A549 treated with dexamethasone at 1 μM for 4 hours (cell line): ENCODE data around the gene STMND1. TPM values are rescaled to one million over a fixed set of nuclear protein-coding genes. Genes with fewer than 3 reads are reported as not detected.

Source experiments
- total RNA-seq: library from RNA; stranded (reverse); fragments of 200-300 nt; extraction: Qiagen RNA extraction; gene quantifications from 5 replicates; pipeline ENCODE4 v1.2.3, GENCODE V29; 2022

The STMND1 gene
- total RNA-seq: not detected in 5 replicates

DNA sequence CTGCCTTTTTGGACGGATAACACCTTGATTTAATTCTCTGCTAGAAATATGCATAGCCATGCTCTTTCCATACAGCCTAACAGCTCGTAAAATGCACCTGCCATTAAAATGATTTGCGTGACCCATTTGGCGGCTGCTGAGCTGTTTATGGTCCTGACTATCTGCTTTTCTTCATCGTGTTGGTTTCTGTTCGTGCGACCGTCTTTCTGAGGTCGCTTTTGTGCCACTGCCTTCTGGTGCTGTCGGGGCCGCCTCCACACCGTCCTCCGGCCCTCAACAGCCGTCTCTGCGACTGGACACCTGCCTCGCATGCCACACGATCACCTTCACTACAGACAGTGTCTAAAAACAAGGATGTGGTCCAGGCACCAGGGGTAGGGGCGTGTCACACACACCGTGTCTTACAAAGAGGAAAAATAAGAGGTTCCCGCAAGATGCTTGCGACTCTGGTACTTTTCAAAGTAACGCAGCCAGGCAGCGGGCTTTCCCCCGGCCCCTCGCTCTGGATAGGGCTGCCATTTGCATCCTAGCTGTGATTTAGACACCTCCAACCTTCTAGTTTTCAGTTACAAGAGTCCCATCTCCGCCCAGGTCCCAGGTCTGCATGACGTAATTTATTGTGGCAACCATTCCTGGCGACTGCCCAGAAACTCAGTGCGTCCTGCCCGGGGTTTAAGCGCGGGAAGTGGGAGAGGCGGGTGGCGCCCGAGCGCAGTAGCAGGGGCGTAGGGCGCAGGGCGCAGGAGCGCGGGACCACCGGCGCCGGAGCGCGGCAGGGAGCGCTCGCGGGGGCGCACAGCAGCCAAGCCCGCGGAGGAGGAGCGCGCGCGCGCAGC is at the start of gene STMND1:
STMND1 (plus strand) TSS at position 629 of the 836 bp plus-strand sequence. CDS start 208 bp downstream, outside the sequence.

Other genes with a start within 250 kb of the STMND1 start
- gene RBM24, start 179.3 kb downstream of the STMND1 start, total RNA-seq: 5.2 to 9.3 TPM (median 6.5 TPM) in 5 replicates